ENCODE data around the gene EFNB2.

Gene EFNB2

GRCh38 chr13:106466691-106467426 lies 68.6 kb downstream of the EFNB2 start:
- no peak for TF ChIP-seq ZBTB7A (IDR thresholded peaks at IDR 0.05; ENCODE audit: low read depth)
- no peak for TF ChIP-seq CREB1 (IDR thresholded peaks at IDR 0.05; ENCODE audit: low read depth)
- TF ChIP-seq EP300 (IDR thresholded peaks at IDR 0.05; ENCODE audit: borderline replicate concordance): no peak
- TF ChIP-seq REST (IDR thresholded peaks at IDR 0.05; ENCODE audit: low read depth): no peak
- no peak for TF ChIP-seq TEAD4 (IDR thresholded peaks at IDR 0.05)
- no peak for TF ChIP-seq FOXM1 (IDR thresholded peaks at IDR 0.05; ENCODE audit: borderline replicate concordance, low read depth)
- no peak for TF ChIP-seq TAF1 (IDR thresholded peaks at IDR 0.05; ENCODE audit: low read depth)
- TF ChIP-seq RAD21 (IDR thresholded peaks at IDR 0.05; ENCODE audit: low read depth): no peak
- TF ChIP-seq USF1 (IDR thresholded peaks at IDR 0.05): no peak
- TF ChIP-seq TCF12 (IDR thresholded peaks at IDR 0.05; ENCODE audit: low read depth): no peak
- TF ChIP-seq MAX (IDR thresholded peaks at IDR 0.05): no peak
- TF ChIP-seq EGR1 (IDR thresholded peaks at IDR 0.05): no peak
- no peak for TF ChIP-seq NFIC (IDR thresholded peaks at IDR 0.05)
- TF ChIP-seq YY1 (IDR thresholded peaks at IDR 0.05; ENCODE audit: low read depth): no peak
- no peak for TF ChIP-seq CEBPB (IDR thresholded peaks at IDR 0.05)

GRCh38 chr13:106464076-106464475 lies 71.4 kb downstream of the EFNB2 start:
- TF ChIP-seq YY1 (IDR thresholded peaks at IDR 0.05; ENCODE audit: low read depth): no peak
- TF ChIP-seq CREB1 (IDR thresholded peaks at IDR 0.05; ENCODE audit: low read depth): no peak
- TF ChIP-seq MAX (IDR thresholded peaks at IDR 0.05): no peak
- TF ChIP-seq TCF12 (IDR thresholded peaks at IDR 0.05; ENCODE audit: low read depth): no peak
- no peak for TF ChIP-seq USF1 (IDR thresholded peaks at IDR 0.05)
- TF ChIP-seq REST (IDR thresholded peaks at IDR 0.05; ENCODE audit: low read depth): no peak
- no peak for TF ChIP-seq CEBPB (IDR thresholded peaks at IDR 0.05)
- TF ChIP-seq EP300 (IDR thresholded peaks at IDR 0.05; ENCODE audit: borderline replicate concordance): no peak
- TF ChIP-seq NFIC (IDR thresholded peaks at IDR 0.05): no peak
- TF ChIP-seq FOXM1 (IDR thresholded peaks at IDR 0.05; ENCODE audit: borderline replicate concordance, low read depth): no peak
- TF ChIP-seq EGR1 (IDR thresholded peaks at IDR 0.05): no peak
- TF ChIP-seq RAD21 (IDR thresholded peaks at IDR 0.05; ENCODE audit: low read depth): no peak
- no peak for TF ChIP-seq TEAD4 (IDR thresholded peaks at IDR 0.05)

GRCh38 chr13:106462710-106463109 lies 72.8 kb downstream of the EFNB2 start:
- no peak for TF ChIP-seq TAF1 (IDR thresholded peaks at IDR 0.05; ENCODE audit: low read depth)

GRCh38 chr13:106455777-106456176 lies 79.7 kb downstream of the EFNB2 start:
- TF ChIP-seq TCF12 (IDR thresholded peaks at IDR 0.05; ENCODE audit: low read depth) (no peak), EGR1 (IDR thresholded peaks at IDR 0.05) (no peak), YY1 (IDR thresholded peaks at IDR 0.05; ENCODE audit: low read depth) (no peak), ZBTB7A (IDR thresholded peaks at IDR 0.05; ENCODE audit: low read depth) (no peak), FOXM1 (IDR thresholded peaks at IDR 0.05; ENCODE audit: borderline replicate concordance, low read depth) (no peak), NFIC (IDR thresholded peaks at IDR 0.05) (no peak), EP300 (IDR thresholded peaks at IDR 0.05; ENCODE audit: borderline replicate concordance) (no peak), MAX (IDR thresholded peaks at IDR 0.05) (no peak), CEBPB (IDR thresholded peaks at IDR 0.05) (no peak), TEAD4 (IDR thresholded peaks at IDR 0.05) (no peak), RAD21 (IDR thresholded peaks at IDR 0.05; ENCODE audit: low read depth) (no peak), REST (IDR thresholded peaks at IDR 0.05; ENCODE audit: low read depth) (no peak), CREB1 (IDR thresholded peaks at IDR 0.05; ENCODE audit: low read depth) (no peak), USF1 (IDR thresholded peaks at IDR 0.05) (no peak)
